Fibroblast of pulmonary artery (primary cell): Measurements from ENCODE around the gene NT5DC1.

Experiments used
- DNase-seq: peaks from one replicate; pipeline ENCODE4 v3.0.0-alpha.2; 2010; ENCODE audit warnings: low read depth
- H3K4me3 ChIP-seq: replicated peaks from 2 replicates; pipeline ENCODE4 v1.5.1; 2011; ENCODE audit warnings: low read depth, mild to moderate bottlenecking, control low read depth, low read length, moderate library complexity
- TF ChIP-seq, protein P1 (sequence below): IDR thresholded peaks from 2 replicates; pipeline ENCODE4 v1.5.1; 2011; ENCODE audit warnings: mild to moderate bottlenecking, control low read depth, low read length, inconsistent platforms; ENCODE audit errors: missing control alignments

The NT5DC1 gene

DNA sequence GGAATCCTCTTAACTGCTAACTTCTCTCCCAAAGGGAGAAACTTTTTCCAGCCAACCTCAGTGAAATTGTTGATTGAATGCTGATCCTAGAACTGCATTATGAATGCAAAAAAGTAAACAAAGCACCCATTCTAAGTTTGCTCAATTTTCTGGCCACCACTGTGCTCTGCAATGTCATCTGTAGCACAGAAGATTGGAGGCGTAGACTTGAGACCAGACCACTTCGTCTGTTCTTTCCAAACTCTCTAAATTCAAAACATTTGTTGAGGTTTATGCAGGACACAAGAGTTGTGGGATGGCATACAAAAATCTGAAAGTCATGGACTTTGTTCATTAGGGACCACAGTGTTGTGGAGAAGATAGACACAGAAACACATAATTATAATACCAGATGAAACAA, 190.1 kb downstream of the NT5DC1 start:
- H3K4me3 ChIP-seq: no peak overlapping the region
- TF ChIP-seq, protein P1, sequence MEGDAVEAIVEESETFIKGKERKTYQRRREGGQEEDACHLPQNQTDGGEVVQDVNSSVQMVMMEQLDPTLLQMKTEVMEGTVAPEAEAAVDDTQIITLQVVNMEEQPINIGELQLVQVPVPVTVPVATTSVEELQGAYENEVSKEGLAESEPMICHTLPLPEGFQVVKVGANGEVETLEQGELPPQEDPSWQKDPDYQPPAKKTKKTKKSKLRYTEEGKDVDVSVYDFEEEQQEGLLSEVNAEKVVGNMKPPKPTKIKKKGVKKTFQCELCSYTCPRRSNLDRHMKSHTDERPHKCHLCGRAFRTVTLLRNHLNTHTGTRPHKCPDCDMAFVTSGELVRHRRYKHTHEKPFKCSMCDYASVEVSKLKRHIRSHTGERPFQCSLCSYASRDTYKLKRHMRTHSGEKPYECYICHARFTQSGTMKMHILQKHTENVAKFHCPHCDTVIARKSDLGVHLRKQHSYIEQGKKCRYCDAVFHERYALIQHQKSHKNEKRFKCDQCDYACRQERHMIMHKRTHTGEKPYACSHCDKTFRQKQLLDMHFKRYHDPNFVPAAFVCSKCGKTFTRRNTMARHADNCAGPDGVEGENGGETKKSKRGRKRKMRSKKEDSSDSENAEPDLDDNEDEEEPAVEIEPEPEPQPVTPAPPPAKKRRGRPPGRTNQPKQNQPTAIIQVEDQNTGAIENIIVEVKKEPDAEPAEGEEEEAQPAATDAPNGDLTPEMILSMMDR: no peak
- DNase-seq: no peak

DNA sequence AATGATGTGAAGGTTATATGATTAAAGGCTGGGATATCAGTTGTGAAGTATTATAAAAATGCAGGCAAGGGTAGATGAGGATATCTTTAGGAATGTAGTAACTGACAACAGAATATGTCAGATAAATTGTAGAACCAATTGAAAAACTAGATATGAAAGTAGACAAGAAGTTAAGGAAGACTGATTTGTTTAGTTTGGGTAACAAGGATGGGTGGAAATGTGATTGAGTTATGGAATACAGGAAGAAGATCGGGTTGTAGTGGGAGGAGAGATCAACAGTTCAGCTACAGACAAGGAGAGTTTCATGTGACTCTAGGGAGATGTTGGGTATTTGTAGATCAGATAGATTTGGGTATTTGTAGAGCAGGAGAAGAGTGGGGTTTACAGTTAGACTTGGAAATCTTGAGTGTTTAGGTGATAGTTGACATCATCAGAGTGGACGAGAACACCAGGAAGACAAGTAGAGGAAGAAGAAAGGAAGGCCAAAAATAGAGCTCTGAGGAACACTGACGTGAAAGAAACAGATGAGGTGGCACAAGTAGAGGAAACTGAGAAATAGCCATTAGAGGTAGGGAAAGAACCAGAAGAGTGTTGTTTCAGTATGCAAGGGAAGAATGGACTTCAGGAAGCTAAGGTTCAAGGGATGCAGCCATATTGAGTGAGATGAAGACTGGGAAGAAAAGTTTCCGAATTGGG, 191.2 kb downstream of the NT5DC1 start:
- TF ChIP-seq, protein P1: no peak
- no peak for DNase-seq
- H3K4me3 ChIP-seq: no peak overlapping the region

DNA sequence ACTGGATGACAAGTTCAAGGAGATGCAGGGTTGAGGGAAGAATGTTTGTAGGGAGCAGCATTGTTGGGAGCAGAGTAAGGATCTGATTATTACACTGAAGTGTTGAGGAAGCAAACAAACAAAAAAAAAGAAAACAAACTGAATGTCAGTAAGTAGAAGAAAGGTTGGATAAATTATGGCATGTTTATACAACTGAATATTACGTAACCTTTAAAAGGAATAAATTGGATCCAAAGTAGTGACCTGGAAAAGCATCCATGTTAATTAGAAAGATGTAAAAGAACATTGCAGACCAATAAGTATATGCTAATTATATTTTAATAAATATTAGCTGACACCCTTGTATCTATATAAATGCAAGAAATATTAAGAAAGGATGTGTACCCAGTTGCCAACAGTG, 191.9 kb downstream of the NT5DC1 start:
- no peak overlapping the region for H3K4me3 ChIP-seq
- TF ChIP-seq, protein P1: no peak
- DNase-seq: no peak

DNA sequence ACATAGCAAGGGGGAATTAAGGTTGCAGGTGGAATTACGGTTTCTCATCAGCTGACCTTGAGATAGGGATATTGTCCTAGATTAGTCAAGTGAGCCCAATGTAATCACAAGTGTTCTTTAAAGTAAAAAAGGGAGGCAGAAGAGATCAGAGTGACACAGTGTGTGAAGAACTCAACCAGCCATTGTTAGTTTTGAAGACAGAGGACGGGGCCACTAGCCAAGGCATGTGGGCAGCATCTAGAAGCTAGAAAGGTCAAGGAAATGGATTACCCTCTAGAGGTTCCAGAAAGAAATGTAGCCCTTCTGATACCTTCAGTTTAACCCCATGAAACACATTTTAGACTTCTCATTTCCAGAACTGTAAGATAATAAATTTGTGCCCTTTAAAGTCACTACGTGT, 197.6 kb downstream of the NT5DC1 start:
- H3K4me3 ChIP-seq: no peak overlapping the region
- TF ChIP-seq, protein P1: no peak
- DNase-seq: no peak

DNA sequence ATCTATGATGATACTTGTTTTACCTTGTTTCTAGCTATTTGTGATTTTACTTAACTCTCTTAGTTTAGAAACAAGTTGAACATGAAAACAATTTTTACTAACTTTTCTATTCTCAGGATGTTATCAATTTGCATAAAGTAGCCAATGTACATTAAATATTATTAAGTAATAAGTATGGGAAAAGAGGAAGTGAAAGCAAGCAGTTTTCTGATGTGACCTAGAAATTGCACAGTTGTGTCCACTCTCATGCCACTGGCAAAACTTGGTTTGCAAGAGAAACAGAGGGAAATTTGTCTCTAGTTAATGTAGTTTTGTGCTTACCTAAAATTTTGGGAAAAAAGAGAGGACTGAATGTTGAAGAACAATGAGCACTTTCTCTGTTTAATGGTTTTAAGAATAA, 198.3 kb downstream of the NT5DC1 start:
- H3K4me3 ChIP-seq: no peak overlapping the region
- no peak for DNase-seq
- TF ChIP-seq, protein P1: no peak
